ENCODE results near the gene SYNCRIP.
A peak's percentile ranks its signal among the peaks of the same experiment; 100 is the strongest.
"Not testable (repeated sequence)": the region's sequence is repeated elsewhere in the genome, so short reads cannot be mapped to it uniquely, and the experiment has no call there.

The SYNCRIP gene

GRCh38 chr6:85593438-85594196 lies 49.1 kb downstream of the SYNCRIP start, which contains the start of gene SNX14:
SNX14 (minus strand) TSS chr6:85593858; CDS start chr6:85593718, 140 bp downstream.
- peak; percentile 80 for DNase-seq

- DNase-seq, result no peak
Observed at GRCh38 chr6:85592033-85592432, 50.7 kb downstream of the SYNCRIP start.

- no peak for DNase-seq
Observed at GRCh38 chr6:85591207-85591606, 51.5 kb downstream of the SYNCRIP start.

- no peak for DNase-seq
Observed at GRCh38 chr6:85585741-85586140, 56.9 kb downstream of the SYNCRIP start.

- DNase-seq, result not testable (repeated sequence)
Observed at GRCh38 chr6:85582832-85583231, 59.9 kb downstream of the SYNCRIP start.

- DNase-seq, result no peak
Observed at GRCh38 chr6:85581572-85581971, 61.1 kb downstream of the SYNCRIP start.

- DNase-seq, result no peak
Observed at GRCh38 chr6:85580878-85581267, 61.8 kb downstream of the SYNCRIP start.

GRCh38 chr6:85580118-85580877 lies 62.4 kb downstream of the SYNCRIP start:
- no peak for DNase-seq

GRCh38 chr6:85579581-85579980 lies 63.1 kb downstream of the SYNCRIP start:
- DNase-seq, result no peak

GRCh38 chr6:85576476-85576875 lies 66.2 kb downstream of the SYNCRIP start:
- DNase-seq, result no peak

- DNase-seq, result no peak
Observed at GRCh38 chr6:85574932-85575598, 67.6 kb downstream of the SYNCRIP start.

- no peak for DNase-seq
Observed at GRCh38 chr6:85569323-85569722, 73.4 kb downstream of the SYNCRIP start.

- DNase-seq, result no peak
Observed at GRCh38 chr6:85568411-85568810, 74.3 kb downstream of the SYNCRIP start.

- DNase-seq, result no peak
Observed at GRCh38 chr6:85565736-85566135, 77.0 kb downstream of the SYNCRIP start.

- DNase-seq, result not testable (repeated sequence)
Observed at GRCh38 chr6:85564223-85564622, 78.5 kb downstream of the SYNCRIP start.

Data from CD4-positive, alpha-beta T cell treated with Interleukin-4 for 4 hours (primary cell).